HEK293 (cell line): ENCODE results near the gene LIPA.

Experiments used
- CTCF ChIA-PET: fragments of 350-600 bp; formaldehyde crosslinking; extraction: SDS; loops from one replicate; lab custom pipeline; 2021; ENCODE audit warnings: antibody characterized with exemption; lab: Yijun Ruan, JAX
- POLR2A ChIA-PET: fragments of 300-600 bp; formaldehyde crosslinking; extraction: SDS; loops from one replicate; lab custom pipeline; 2020; ENCODE audit warnings: antibody characterized with exemption, inconsistent platforms; lab: Yijun Ruan, JAX
- H3K27ac ChIP-seq: fragments of 200-500 bp; sonication (Bioruptor generic); 2 replicates; pipeline ENCODE4 v1.5.1; 2014; ENCODE audit warnings: low read depth, low read length, control low read depth, inconsistent platforms; ENCODE audit errors: extremely low read depth
- H3K36me3 ChIP-seq, 2 experiments: fragments of 200-500 bp in 1 of 2; sonication (Bioruptor generic) in 1 of 2; 1 replicate in 1 of 2; 2 replicates in 1 of 2; pipeline ENCODE4 v1.5.1; 2014 to 2017; ENCODE audit warnings: inconsistent platforms in 2 of 2, low read length in 2 of 2; ENCODE audit not compliant: control insufficient read depth in 2 of 2, insufficient read depth in 1 of 2
- H3K4me1 ChIP-seq: fragments of 200-500 bp; sonication (Bioruptor generic); 2 replicates; pipeline ENCODE4 v1.5.1; 2014; ENCODE audit warnings: mild to moderate bottlenecking, low read length, inconsistent platforms; ENCODE audit not compliant: control insufficient read depth, insufficient read depth
- H3K4me3 ChIP-seq: 2 replicates; pipeline ENCODE4 v1.5.1; 2011; ENCODE audit warnings: low read depth, mild to moderate bottlenecking, control low read depth, low read length, moderate library complexity
- H3K9me3 ChIP-seq: fragments of 200-500 bp; sonication (Bioruptor generic); 2 replicates; pipeline ENCODE4 v1.5.1; 2014; ENCODE audit warnings: low read depth, low read length, inconsistent platforms; ENCODE audit not compliant: control insufficient read depth, insufficient read depth
- FEZF1 ChIP-seq: fragments of 450-650 bp; formaldehyde crosslinking; IDR thresholded peaks from 2 replicates; pipeline ENCODE4 v1.5.1; 2016; ENCODE audit warnings: missing biosample characterization, missing genetic modification characterization
- HIC1 ChIP-seq: fragments of 450-650 bp; formaldehyde crosslinking; IDR thresholded peaks from 2 replicates; pipeline ENCODE4 v1.5.1; 2016; ENCODE audit warnings: missing biosample characterization, missing genetic modification characterization
- SCRT2 ChIP-seq: fragments of 450-650 bp; formaldehyde crosslinking; IDR thresholded peaks from 2 replicates; pipeline ENCODE4 v1.5.1; 2016; ENCODE audit warnings: missing biosample characterization, missing genetic modification characterization
- SP3 ChIP-seq: fragments of 450-650 bp; formaldehyde crosslinking; IDR thresholded peaks from 2 replicates; pipeline ENCODE4 v1.5.1; 2016; ENCODE audit warnings: missing biosample characterization, missing genetic modification characterization
- SP7 ChIP-seq: fragments of 450-650 bp; formaldehyde crosslinking; IDR thresholded peaks from 2 replicates; pipeline ENCODE4 v1.5.1; 2016; ENCODE audit warnings: missing biosample characterization, missing genetic modification characterization
- TRIM28 ChIP-seq: IDR thresholded peaks from 2 replicates; pipeline ENCODE4 v1.6.1; 2011; ENCODE audit warnings: low read length, control low read depth, borderline replicate concordance
- WT1 ChIP-seq: fragments of 450-650 bp; formaldehyde crosslinking; IDR thresholded peaks from 2 replicates; pipeline ENCODE4 v1.5.1; 2016; ENCODE audit warnings: missing biosample characterization, missing genetic modification characterization
- ZBTB1 ChIP-seq: fragments of 450-650 bp; formaldehyde crosslinking; IDR thresholded peaks from 2 replicates; pipeline ENCODE4 v1.5.1; 2016; ENCODE audit warnings: missing biosample characterization, missing genetic modification characterization
- ZBTB7A ChIP-seq: fragments of 450-650 bp; formaldehyde crosslinking; IDR thresholded peaks from 2 replicates; pipeline ENCODE4 v1.5.1; 2016; ENCODE audit warnings: low read depth, missing biosample characterization, missing genetic modification characterization
- ZEB2 ChIP-seq: fragments of 450-650 bp; formaldehyde crosslinking; IDR thresholded peaks from 2 replicates; pipeline ENCODE4 v1.5.1; 2016; ENCODE audit warnings: missing biosample characterization, missing genetic modification characterization
- ZFHX2 ChIP-seq: fragments of 450-650 bp; formaldehyde crosslinking; conservative IDR thresholded peaks from 2 replicates; pipeline ENCODE4 v1.5.1; 2016; ENCODE audit warnings: missing biosample characterization, missing genetic modification characterization
- ZFP69B ChIP-seq: fragments of 450-650 bp; formaldehyde crosslinking; IDR thresholded peaks from 2 replicates; pipeline ENCODE4 v1.5.1; 2016; ENCODE audit warnings: missing biosample characterization, missing genetic modification characterization
- ZIC2 ChIP-seq: fragments of 450-650 bp; formaldehyde crosslinking; IDR thresholded peaks from 2 replicates; pipeline ENCODE4 v1.5.1; 2016; ENCODE audit warnings: missing biosample characterization, missing genetic modification characterization
- ZNF132 ChIP-seq: fragments of 450-650 bp; formaldehyde crosslinking; IDR thresholded peaks from 2 replicates; pipeline ENCODE4 v1.5.1; 2017; ENCODE audit warnings: missing biosample characterization, missing genetic modification characterization, borderline replicate concordance
- ZNF138 ChIP-seq: fragments of 450-650 bp; formaldehyde crosslinking; IDR thresholded peaks from 2 replicates; pipeline ENCODE4 v1.5.1; 2016; ENCODE audit warnings: missing biosample characterization, missing genetic modification characterization, borderline replicate concordance
- ZNF140 ChIP-seq: fragments of 450-650 bp; formaldehyde crosslinking; IDR thresholded peaks from 2 replicates; pipeline ENCODE4 v1.5.1; 2016; ENCODE audit warnings: missing biosample characterization, missing genetic modification characterization
- ZNF2 ChIP-seq: fragments of 450-650 bp; formaldehyde crosslinking; IDR thresholded peaks from 2 replicates; pipeline ENCODE4 v1.5.1; 2016; ENCODE audit warnings: missing biosample characterization, missing genetic modification characterization
- ZNF211 ChIP-seq: fragments of 450-650 bp; formaldehyde crosslinking; IDR thresholded peaks from 2 replicates; pipeline ENCODE4 v1.5.1; 2016; ENCODE audit warnings: low read depth, missing biosample characterization, missing genetic modification characterization
- ZNF223 ChIP-seq: fragments of 450-650 bp; formaldehyde crosslinking; IDR thresholded peaks from 2 replicates; pipeline ENCODE4 v1.5.1; 2016; ENCODE audit warnings: missing biosample characterization, missing genetic modification characterization
- ZNF292 ChIP-seq: fragments of 450-650 bp; formaldehyde crosslinking; IDR thresholded peaks from 2 replicates; pipeline ENCODE4 v1.5.1; 2016; ENCODE audit warnings: low read depth, missing biosample characterization, missing genetic modification characterization, borderline replicate concordance
- ZNF354C ChIP-seq: fragments of 450-650 bp; formaldehyde crosslinking; IDR thresholded peaks from 2 replicates; pipeline ENCODE4 v1.5.1; 2016; ENCODE audit warnings: missing biosample characterization, missing genetic modification characterization, low read depth, borderline replicate concordance
- ZNF366 ChIP-seq: fragments of 450-650 bp; formaldehyde crosslinking; conservative IDR thresholded peaks from 2 replicates; pipeline ENCODE4 v1.5.1; 2016; ENCODE audit warnings: missing biosample characterization, missing genetic modification characterization
- ZNF416 ChIP-seq: fragments of 450-650 bp; formaldehyde crosslinking; IDR thresholded peaks from 2 replicates; pipeline ENCODE4 v1.5.1; 2016; ENCODE audit warnings: missing biosample characterization, missing genetic modification characterization
- ZNF501 ChIP-seq: fragments of 450-650 bp; formaldehyde crosslinking; IDR thresholded peaks from 2 replicates; pipeline ENCODE4 v1.5.1; 2016; ENCODE audit warnings: missing biosample characterization, missing genetic modification characterization
- ZNF558 ChIP-seq: fragments of 450-650 bp; formaldehyde crosslinking; IDR thresholded peaks from 2 replicates; pipeline ENCODE4 v1.5.1; 2016; ENCODE audit warnings: missing biosample characterization, missing genetic modification characterization
- ZNF561 ChIP-seq: fragments of 450-650 bp; IDR thresholded peaks from 2 replicates; pipeline ENCODE4 v1.5.1; 2018; ENCODE audit warnings: missing biosample characterization, missing genetic modification characterization, borderline replicate concordance
- ZNF654 ChIP-seq: fragments of 450-650 bp; formaldehyde crosslinking; IDR thresholded peaks from 2 replicates; pipeline ENCODE4 v1.5.1; 2016; ENCODE audit warnings: low read depth, missing biosample characterization, missing genetic modification characterization
- ZNF707 ChIP-seq: fragments of 450-650 bp; formaldehyde crosslinking; IDR thresholded peaks from 2 replicates; pipeline ENCODE4 v1.5.1; 2016; ENCODE audit warnings: missing biosample characterization, missing genetic modification characterization
- ZNF76 ChIP-seq: fragments of 450-650 bp; formaldehyde crosslinking; IDR thresholded peaks from 2 replicates; pipeline ENCODE4; 2016; ENCODE audit warnings: low read depth, missing biosample characterization, missing genetic modification characterization, borderline replicate concordance
- ZSCAN30 ChIP-seq: fragments of 450-650 bp; IDR thresholded peaks from 2 replicates; pipeline ENCODE4 v1.5.1; 2018; ENCODE audit warnings: missing biosample characterization, mild to moderate bottlenecking, missing genetic modification characterization, moderate library complexity
- TF ChIP-seq, protein P1 (sequence below): fragments of 450-650 bp; formaldehyde crosslinking; IDR thresholded peaks from 2 replicates; pipeline ENCODE4 v1.5.1; 2016; ENCODE audit warnings: missing biosample characterization, missing genetic modification characterization
- TF ChIP-seq, protein P2 (sequence below): fragments of 450-650 bp; formaldehyde crosslinking; IDR thresholded peaks from 2 replicates; pipeline ENCODE4 v1.5.1; 2016; ENCODE audit warnings: missing biosample characterization, missing genetic modification characterization

The LIPA gene

GRCh38 chr10:89217057-89217990 lies 34.3 kb downstream of the LIPA start (continued):
- no peak for TF ChIP-seq HIC1 (tag by site-specific recombination)
- no peak for TF ChIP-seq ZNF501
- no peak for TF ChIP-seq ZNF76
- TF ChIP-seq, protein P1, sequence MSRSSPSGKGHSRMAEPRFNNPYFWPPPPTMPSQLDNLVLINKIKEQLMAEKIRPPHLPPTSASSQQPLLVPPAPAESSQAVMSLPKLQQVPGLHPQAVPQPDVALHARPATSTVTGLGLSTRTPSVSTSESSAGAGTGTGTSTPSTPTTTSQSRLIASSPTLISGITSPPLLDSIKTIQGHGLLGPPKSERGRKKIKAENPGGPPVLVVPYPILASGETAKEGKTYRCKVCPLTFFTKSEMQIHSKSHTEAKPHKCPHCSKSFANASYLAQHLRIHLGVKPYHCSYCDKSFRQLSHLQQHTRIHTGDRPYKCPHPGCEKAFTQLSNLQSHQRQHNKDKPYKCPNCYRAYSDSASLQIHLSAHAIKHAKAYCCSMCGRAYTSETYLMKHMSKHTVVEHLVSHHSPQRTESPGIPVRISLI (tag by site-specific recombination) = no peak
- TF ChIP-seq ZSCAN30 (tag by site-specific recombination) = peak; percentile 15; the same call in 1 of the 2 replicates
- TF ChIP-seq ZFP69B (tag by site-specific recombination) = no peak
- no peak for TF ChIP-seq ZBTB7A
- peak; percentile 95 for TF ChIP-seq SCRT2 (tag by site-specific recombination)
- TF ChIP-seq ZNF354C (tag by site-specific recombination) = no peak
- no peak for TF ChIP-seq SP7 (tag by site-specific recombination)
- no peak for TF ChIP-seq ZNF366
- no peak for TF ChIP-seq ZNF140
- 0 out of 2 replicates have a peak, but pooled peaks have one; percentile 16 for TF ChIP-seq TRIM28
- TF ChIP-seq ZNF223 (tag by site-specific recombination) = no peak
- TF ChIP-seq ZNF132 (tag by site-specific recombination) = no peak

GRCh38 chr10:89216056-89216455 lies 35.5 kb downstream of the LIPA start:
- no peak for TF ChIP-seq ZNF366
- TF ChIP-seq FEZF1 = no peak
- TF ChIP-seq ZIC2 (tag by site-specific recombination) = no peak
- no peak for TF ChIP-seq WT1 (tag by site-specific recombination)
- TF ChIP-seq ZNF707 (tag by site-specific recombination) = no peak
- TF ChIP-seq ZEB2 (tag by site-specific recombination) = no peak
- TF ChIP-seq ZNF2 (tag by site-specific recombination) = no peak
- no peak for TF ChIP-seq ZNF292
- TF ChIP-seq, protein P2, sequence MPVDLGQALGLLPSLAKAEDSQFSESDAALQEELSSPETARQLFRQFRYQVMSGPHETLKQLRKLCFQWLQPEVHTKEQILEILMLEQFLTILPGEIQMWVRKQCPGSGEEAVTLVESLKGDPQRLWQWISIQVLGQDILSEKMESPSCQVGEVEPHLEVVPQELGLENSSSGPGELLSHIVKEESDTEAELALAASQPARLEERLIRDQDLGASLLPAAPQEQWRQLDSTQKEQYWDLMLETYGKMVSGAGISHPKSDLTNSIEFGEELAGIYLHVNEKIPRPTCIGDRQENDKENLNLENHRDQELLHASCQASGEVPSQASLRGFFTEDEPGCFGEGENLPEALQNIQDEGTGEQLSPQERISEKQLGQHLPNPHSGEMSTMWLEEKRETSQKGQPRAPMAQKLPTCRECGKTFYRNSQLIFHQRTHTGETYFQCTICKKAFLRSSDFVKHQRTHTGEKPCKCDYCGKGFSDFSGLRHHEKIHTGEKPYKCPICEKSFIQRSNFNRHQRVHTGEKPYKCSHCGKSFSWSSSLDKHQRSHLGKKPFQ (tag by site-specific recombination) = no peak
- TF ChIP-seq ZNF558 (tag by site-specific recombination) = no peak
- no peak for TF ChIP-seq ZNF138 (tag by site-specific recombination)
- TF ChIP-seq ZNF211 (tag by site-specific recombination) = no peak
- TF ChIP-seq SCRT2 (tag by site-specific recombination) = no peak
- TF ChIP-seq ZFHX2 (tag by site-specific recombination) = no peak
- TF ChIP-seq ZBTB1 (tag by site-specific recombination) = no peak
- TF ChIP-seq ZNF654 (tag by site-specific recombination) = no peak
- no peak for TF ChIP-seq ZNF561 (tag by site-specific recombination)
- no peak for TF ChIP-seq ZNF416
- TF ChIP-seq TRIM28 = no peak
- no peak for TF ChIP-seq SP3 (tag by site-specific recombination)
- TF ChIP-seq, all 188 proteins: peak for 0
- ChIA-PET POLR2A (no interaction called here), CTCF (interaction anchor here (0.6 to 4.2 kb wide), 14 partner anchors 8 to 281 kb away, joined by 3 to 98 read pairs (median 4); no protein-coding TSS in a partner anchor)
- Histone ChIP-seq H3K4me3 (no peak overlapping the region), H3K4me1 (0 out of 2 replicates have a peak, but pooled peaks cover 2% of the 10 kb centered on the region), H3K9me3 (no peaks in the 10 kb centered on the region), H3K36me3 (peaks cover 2 to 6% of the 10 kb centered on the region in 2 experiments; a peak in 2 of 3 replicates), H3K27ac (no peak overlapping the region)
